Activated naive CD8-positive, alpha-beta T cell treated with anti-CD3 and anti-CD28 coated beads, Interleukin-2, amount 10 ng/mL, durations not matched to agents 7 days and 5 days (primary cell): ENCODE measurements around the gene SLC3A2. TPM values are rescaled to one million over a fixed set of nuclear protein-coding genes. Genes with fewer than 3 reads are reported as not detected.

ENCODE experiments used
- ATAC-seq: fragments of 150-1000 bp; cut with Tn5 transposase; one replicate; pipeline ENCODE4 v1.10.0; 2021; ENCODE audit warnings: low read depth, moderate library complexity
- POLR2A ChIA-PET: fragments of 350-600 bp; sonication (Branson Sonifier 250); formaldehyde crosslinking; loops from one replicate; lab custom pipeline; 2021; ENCODE audit warnings: antibody characterized with exemption; lab: Charles Lee
- DNase-seq: peaks from one replicate; pipeline ENCODE4 v3.0.0; 2021
- H3K27ac Mint-ChIP-seq: one replicate; pipeline ENCODE4 v1.8.0; 2022; ENCODE audit warnings: mild to moderate bottlenecking, mixed read lengths
- H3K27me3 Mint-ChIP-seq: one replicate; pipeline ENCODE4 v1.8.0; 2022; ENCODE audit warnings: mild to moderate bottlenecking, moderate library complexity, mixed read lengths
- H3K36me3 Mint-ChIP-seq: one replicate; pipeline ENCODE4 v1.8.0; 2021; ENCODE audit warnings: mild to moderate bottlenecking, mixed read lengths
- H3K4me1 Mint-ChIP-seq: one replicate; pipeline ENCODE4 v1.8.0; 2021; ENCODE audit warnings: mixed read lengths
- H3K4me3 Mint-ChIP-seq: one replicate; pipeline ENCODE4 v1.8.0; 2022; ENCODE audit warnings: mild to moderate bottlenecking, moderate library complexity, mixed read lengths
- H3K9me3 Mint-ChIP-seq: one replicate; pipeline ENCODE4 v1.8.0; 2021; ENCODE audit warnings: mixed read lengths
- total RNA-seq, 2 experiments: library from RNA; stranded (reverse); gene quantifications; one replicate each; pipeline ENCODE4 v1.2.3, GENCODE V29; 2021

The SLC3A2 gene
- total RNA-seq, 2 experiments from 2014 or later, result 222 to 228 TPM

GRCh38 chr11:62875698-62876478, 4.8 kb upstream of the SLC3A2 start:
- H3K4me1 Mint-ChIP-seq, result peaks cover 14% of the 10 kb centered on the region
- DNase-seq (no peak), ATAC-seq (no peak)
- no peaks in the 10 kb centered on the region for H3K9me3 Mint-ChIP-seq
- H3K27me3 Mint-ChIP-seq, result no peaks in the 10 kb centered on the region
- H3K36me3 Mint-ChIP-seq, result peaks cover 9% of the 10 kb centered on the region
- H3K4me3 Mint-ChIP-seq, result no peak overlapping the region
- no peak overlapping the region for H3K27ac Mint-ChIP-seq
- POLR2A ChIA-PET, result interaction anchor here (0.5 to 4.4 kb wide), 2 partner anchors 34 to 67 kb away, joined by 3 to 16 read pairs; no protein-coding TSS in a partner anchor

GRCh38 chr11:62876712-62877111, 4.0 kb upstream of the SLC3A2 start:
- Mint-ChIP-seq H3K9me3 (no peaks in the 10 kb centered on the region), H3K4me3 (no peak overlapping the region), H3K27ac (no peak overlapping the region), H3K27me3 (no peaks in the 10 kb centered on the region), H3K4me1 (peaks cover 14% of the 10 kb centered on the region), H3K36me3 (peaks cover 10% of the 10 kb centered on the region)
- POLR2A ChIA-PET, result no interaction called here
- ATAC-seq, result no peak
- no peak for DNase-seq

- DNase-seq, result no peak
These were observed 1.3 kb upstream of the SLC3A2 start for GRCh38 chr11:62879235-62879978.

GRCh38 chr11:62880231-62880802, 379 bp upstream of the SLC3A2 start:
- peaks cover 36% of the 10 kb centered on the region for H3K36me3 Mint-ChIP-seq
- H3K4me1 Mint-ChIP-seq, result peaks cover 35% of the 10 kb centered on the region

More at GRCh38 chr11:62879235-62879978, 1.3 kb upstream of the SLC3A2 start:
- no peaks in the 10 kb centered on the region for H3K9me3 Mint-ChIP-seq
- H3K4me3 Mint-ChIP-seq, result peak overlapping the region; percentile 100
- H3K36me3 Mint-ChIP-seq, result peaks cover 32% of the 10 kb centered on the region
- peak overlapping the region; percentile 100 for H3K27ac Mint-ChIP-seq
- H3K27me3 Mint-ChIP-seq, result no peaks in the 10 kb centered on the region
- peaks cover 31% of the 10 kb centered on the region for H3K4me1 Mint-ChIP-seq
- POLR2A ChIA-PET, result interaction anchor here (1.9 to 6.2 kb wide), 5 partner anchors 26 to 208 kb away, joined by 16 to 117 read pairs (median 82); partner anchors contain the start of genes HNRNPUL2, LBHD1, TMEM179B and TTC9C
- ATAC-seq, result no peak

GRCh38 chr11:62881579-62882430, 1.1 kb downstream of the SLC3A2 start:
- peak; percentile 58 for ATAC-seq
- H3K27me3 Mint-ChIP-seq, result no peaks in the 10 kb centered on the region
- peaks cover 40% of the 10 kb centered on the region for H3K4me1 Mint-ChIP-seq
- peaks cover 47% of the 10 kb centered on the region for H3K36me3 Mint-ChIP-seq
- peak; percentile 91 for DNase-seq
- peak overlapping the region; percentile 100 for H3K27ac Mint-ChIP-seq
- H3K4me3 Mint-ChIP-seq, result peak overlapping the region; percentile 100
- POLR2A ChIA-PET, result interaction anchor here (0.6 to 6.2 kb wide), 48 partner anchors 8 to 1349 kb away, joined by 3 to 117 read pairs (median 5); partner anchors contain the start of genes B3GAT3, EEF1G, GNG3 and HNRNPUL2
- H3K9me3 Mint-ChIP-seq, result no peaks in the 10 kb centered on the region

More at GRCh38 chr11:62880231-62880802, 379 bp upstream of the SLC3A2 start:
- POLR2A ChIA-PET, result interaction anchor here (0.9 to 6.2 kb wide), 23 partner anchors 10 to 478 kb away, joined by 3 to 117 read pairs (median 6); partner anchors contain the start of genes HNRNPUL2, LBHD1, MTA2 and NXF1
- Mint-ChIP-seq H3K9me3 (no peaks in the 10 kb centered on the region), H3K27ac (peak overlapping the region; percentile 100), H3K4me3 (peak overlapping the region; percentile 100), H3K27me3 (no peaks in the 10 kb centered on the region)
- peak; percentile 3 for ATAC-seq
- peak; percentile 64 for DNase-seq

- Mint-ChIP-seq H3K36me3 (peaks cover 50% of the 10 kb centered on the region), H3K9me3 (no peaks in the 10 kb centered on the region), H3K27ac (peak overlapping the region; percentile 100), H3K4me3 (peak overlapping the region; percentile 100), H3K4me1 (peaks cover 40% of the 10 kb centered on the region), H3K27me3 (no peaks in the 10 kb centered on the region)
- ATAC-seq (no peak), DNase-seq (no peak)
- POLR2A ChIA-PET, result interaction anchor here (0.6 to 6.2 kb wide), 14 partner anchors 8 to 681 kb away, joined by 3 to 117 read pairs (median 8); partner anchors contain the start of genes HNRNPUL2, PLAAT2, STX5 and TEX54
These were observed 1.7 kb downstream of the SLC3A2 start for GRCh38 chr11:62882431-62882749.

- H3K9me3 Mint-ChIP-seq, result no peaks in the 10 kb centered on the region
- H3K4me3 Mint-ChIP-seq, result peak overlapping the region; percentile 100
- H3K27ac Mint-ChIP-seq, result peak overlapping the region; percentile 100
- H3K36me3 Mint-ChIP-seq, result peaks cover 52% of the 10 kb centered on the region
- no peak for ATAC-seq
- H3K4me1 Mint-ChIP-seq, result peaks cover 40% of the 10 kb centered on the region
- no peak for DNase-seq
- POLR2A ChIA-PET, result interaction anchor here (0.6 to 6.2 kb wide), 8 partner anchors 21 to 681 kb away, joined by 3 to 117 read pairs (median 16); partner anchors contain the start of genes PLAAT2, STX5, TEX54 and TMEM179B
- no peaks in the 10 kb centered on the region for H3K27me3 Mint-ChIP-seq
These were observed 2.2 kb downstream of the SLC3A2 start for GRCh38 chr11:62882788-62883501.

GRCh38 chr11:62883673-62884072, 3.0 kb downstream of the SLC3A2 start:
- Mint-ChIP-seq H3K27me3 (no peaks in the 10 kb centered on the region), H3K4me1 (peaks cover 43% of the 10 kb centered on the region), H3K9me3 (no peaks in the 10 kb centered on the region), H3K27ac (peak overlapping the region; percentile 100), H3K4me3 (peak overlapping the region; percentile 100), H3K36me3 (peaks cover 54% of the 10 kb centered on the region)
- DNase-seq (no peak), ATAC-seq (no peak)
- POLR2A ChIA-PET, result interaction anchor here (1.0 to 6.2 kb wide), 4 partner anchors 22 to 95 kb away, joined by 4 to 117 read pairs (median 43); partner anchors contain the start of gene TMEM179B

- ATAC-seq (no peak), DNase-seq (no peak)
- Mint-ChIP-seq H3K4me3 (peak overlapping the region; percentile 43), H3K27me3 (no peaks in the 10 kb centered on the region), H3K27ac (peak overlapping the region; percentile 58), H3K36me3 (peaks cover 61% of the 10 kb centered on the region), H3K9me3 (no peaks in the 10 kb centered on the region), H3K4me1 (peaks cover 37% of the 10 kb centered on the region)
- POLR2A ChIA-PET, result interaction anchor here (0.6 to 1.7 kb wide), 4 partner anchors 44 to 330 kb away, joined by 3 to 7 read pairs (median 4); no protein-coding TSS in a partner anchor
These were observed 4.5 kb downstream of the SLC3A2 start for GRCh38 chr11:62885137-62885750.

GRCh38 chr11:62888406-62888805, 7.7 kb downstream of the SLC3A2 start:
- Mint-ChIP-seq H3K27me3 (no peaks in the 10 kb centered on the region), H3K27ac (peak overlapping the region; percentile 15), H3K9me3 (no peaks in the 10 kb centered on the region), H3K4me1 (peaks cover 27% of the 10 kb centered on the region), H3K36me3 (peaks cover 42% of the 10 kb centered on the region), H3K4me3 (no peak overlapping the region)
- DNase-seq, result no peak
- no peak for ATAC-seq
- POLR2A ChIA-PET, result no interaction called here

GRCh38 chr11:62889126-62889483, 8.4 kb downstream of the SLC3A2 start:
- Mint-ChIP-seq H3K4me1 (peaks cover 20% of the 10 kb centered on the region), H3K27me3 (no peaks in the 10 kb centered on the region), H3K9me3 (no peaks in the 10 kb centered on the region), H3K36me3 (peaks cover 35% of the 10 kb centered on the region), H3K4me3 (no peak overlapping the region), H3K27ac (peak overlapping the region; percentile 9)
- DNase-seq, result no peak
- POLR2A ChIA-PET, result interaction anchor here (0.9 to 1.4 kb wide), 2 partner anchors 34 to 48 kb away, joined by 3 to 5 read pairs; no protein-coding TSS in a partner anchor
- ATAC-seq, result no peak
